DOHH2 (cell line): ENCODE data around the gene MBTD1.

ENCODE experiments used
- EZH2phosphoT487 ChIP-seq: fragments of 200-600 bp; sonication (generic); IDR thresholded peaks from 2 replicates; pipeline ENCODE4 v1.6.1; 2017; ENCODE audit warnings: borderline replicate concordance, mild to moderate bottlenecking, antibody characterized with exemption, low read length, moderate library complexity, mixed read lengths
- TF ChIP-seq, protein P1 (sequence below): fragments of 200-600 bp; sonication (generic); IDR thresholded peaks from one replicate; pipeline ENCODE4 v1.5.1; 2014; ENCODE audit warnings: antibody characterized with exemption, mild to moderate bottlenecking, low read depth, low read length; ENCODE audit not compliant: poor library complexity, severe bottlenecking

DNA sequence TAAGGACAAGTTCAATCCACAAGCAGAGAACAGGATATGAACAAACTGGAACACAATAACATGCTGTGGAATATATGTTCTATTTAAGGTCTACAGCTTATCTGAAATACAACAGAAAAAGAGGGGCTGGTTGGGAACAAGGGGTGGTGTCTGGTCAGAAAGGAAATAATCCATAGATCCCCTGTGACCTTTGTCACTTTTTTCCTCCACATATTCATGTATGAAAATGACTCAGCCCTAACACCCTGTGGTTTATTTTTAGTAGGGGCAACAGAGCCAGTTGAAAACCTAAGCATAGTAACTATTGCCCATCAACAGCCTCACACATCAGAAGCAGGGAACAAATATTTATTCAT, 126.9 kb downstream of the MBTD1 start:
- TF ChIP-seq, protein P1, sequence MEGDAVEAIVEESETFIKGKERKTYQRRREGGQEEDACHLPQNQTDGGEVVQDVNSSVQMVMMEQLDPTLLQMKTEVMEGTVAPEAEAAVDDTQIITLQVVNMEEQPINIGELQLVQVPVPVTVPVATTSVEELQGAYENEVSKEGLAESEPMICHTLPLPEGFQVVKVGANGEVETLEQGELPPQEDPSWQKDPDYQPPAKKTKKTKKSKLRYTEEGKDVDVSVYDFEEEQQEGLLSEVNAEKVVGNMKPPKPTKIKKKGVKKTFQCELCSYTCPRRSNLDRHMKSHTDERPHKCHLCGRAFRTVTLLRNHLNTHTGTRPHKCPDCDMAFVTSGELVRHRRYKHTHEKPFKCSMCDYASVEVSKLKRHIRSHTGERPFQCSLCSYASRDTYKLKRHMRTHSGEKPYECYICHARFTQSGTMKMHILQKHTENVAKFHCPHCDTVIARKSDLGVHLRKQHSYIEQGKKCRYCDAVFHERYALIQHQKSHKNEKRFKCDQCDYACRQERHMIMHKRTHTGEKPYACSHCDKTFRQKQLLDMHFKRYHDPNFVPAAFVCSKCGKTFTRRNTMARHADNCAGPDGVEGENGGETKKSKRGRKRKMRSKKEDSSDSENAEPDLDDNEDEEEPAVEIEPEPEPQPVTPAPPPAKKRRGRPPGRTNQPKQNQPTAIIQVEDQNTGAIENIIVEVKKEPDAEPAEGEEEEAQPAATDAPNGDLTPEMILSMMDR: no peak
- TF ChIP-seq EZH2phosphoT487: no peak
